ENCODE results near the gene ISOC2. TPM values are rescaled to one million over a fixed set of nuclear protein-coding genes. Genes with fewer than 3 reads are reported as not detected.

The ISOC2 gene
- total RNA-seq, 1 donor from 2014 or later = 35.7 TPM

- intact Hi-C loops (cut with DNase I) = no loop called here
- ATAC-seq (no peak), DNase-seq (ENCODE audit: low spot score) (no peak)
Measured at GRCh38 chr19:55464039-55464661, 2.7 kb upstream of the ISOC2 start.

- no peak for ATAC-seq
- DNase-seq (ENCODE audit: low spot score) = peak; percentile 60
- intact Hi-C loops (cut with DNase I) = no loop called here
Measured at GRCh38 chr19:55463583-55464031, 2.2 kb upstream of the ISOC2 start.

GRCh38 chr19:55462722-55463121 is 1.3 kb upstream of the ISOC2 start:
- no peak for ATAC-seq
- intact Hi-C loops (cut with DNase I) = no loop called here
- no peak for DNase-seq (ENCODE audit: low spot score)

- intact Hi-C loops (cut with DNase I) = no loop called here
- DNase-seq (ENCODE audit: low spot score) = no peak
- ATAC-seq = no peak
Measured at GRCh38 chr19:55461974-55462626, 658 bp upstream of the ISOC2 start.

GRCh38 chr19:55460670-55461258 is 678 bp downstream of the ISOC2 start:
- DNase-seq (ENCODE audit: low spot score) (peak; percentile 94), ATAC-seq (peak; percentile 86)
- intact Hi-C loops (cut with DNase I) = no loop called here

- ATAC-seq (no peak), DNase-seq (ENCODE audit: low spot score) (no peak)
- intact Hi-C loops (cut with DNase I) = no loop called here
Measured at GRCh38 chr19:55459950-55460657, 1.3 kb downstream of the ISOC2 start.

GRCh38 chr19:55459551-55459949 is 1.9 kb downstream of the ISOC2 start:
- ATAC-seq = no peak
- intact Hi-C loops (cut with DNase I) = no loop called here
- DNase-seq (ENCODE audit: low spot score) = peak; percentile 60

- intact Hi-C loops (cut with DNase I) = no loop called here
- DNase-seq (ENCODE audit: low spot score) (no peak), ATAC-seq (no peak)
Measured at GRCh38 chr19:55457683-55458457, 3.6 kb downstream of the ISOC2 start.

- intact Hi-C loops (cut with DNase I) = no loop called here
- ATAC-seq (no peak), DNase-seq (ENCODE audit: low spot score) (no peak)
Measured at GRCh38 chr19:55456347-55456746, 5.1 kb downstream of the ISOC2 start.

- intact Hi-C loops (cut with DNase I) = no loop called here
- ATAC-seq (no peak), DNase-seq (ENCODE audit: low spot score) (no peak)
Measured at GRCh38 chr19:55455576-55456235, 5.7 kb downstream of the ISOC2 start.

- ATAC-seq = no peak
- intact Hi-C loops (cut with DNase I) = no loop called here
- DNase-seq (ENCODE audit: low spot score) = no peak
Measured at GRCh38 chr19:55454787-55455243, 6.6 kb downstream of the ISOC2 start.

- no peak for ATAC-seq
- DNase-seq (ENCODE audit: low spot score) = no peak
- intact Hi-C loops (cut with DNase I) = no loop called here
Measured at GRCh38 chr19:55453511-55454260, 7.8 kb downstream of the ISOC2 start.

- intact Hi-C loops (cut with DNase I) = no loop called here
- DNase-seq (ENCODE audit: low spot score) (peak; percentile 83), ATAC-seq (peak; percentile 85)
Measured at GRCh38 chr19:55452749-55453346, 8.6 kb downstream of the ISOC2 start.

GRCh38 chr19:55451965-55452748 is 9.3 kb downstream of the ISOC2 start:
- intact Hi-C loops (cut with DNase I) = no loop called here

GRCh38 chr19:55451163-55451964 is 10.1 kb downstream of the ISOC2 start:
- intact Hi-C loops (cut with DNase I) = no loop called here
- DNase-seq (ENCODE audit: low spot score) = no peak
- no peak for ATAC-seq

More at GRCh38 chr19:55451965-55452748, 9.3 kb downstream of the ISOC2 start:
- DNase-seq (ENCODE audit: low spot score) = no peak
- ATAC-seq = no peak

- DNase-seq (ENCODE audit: low spot score) (no peak), ATAC-seq (no peak)
- intact Hi-C loops (cut with DNase I) = no loop called here
Measured at GRCh38 chr19:55449469-55449868, 12.0 kb downstream of the ISOC2 start.

All from sciatic nerve (tissue), 2 donors.